ENCODE data around the gene TRPV2.
"Not testable (repeated sequence)": the region's sequence is repeated elsewhere in the genome, so short reads cannot be mapped to it uniquely, and the experiment has no call there.

TRPV2 gene

GRCh38 chr17:16386126-16386507, 29.3 kb upstream of the TRPV2 start:
- not testable (repeated sequence) for H2AFZ ChIP-seq (ENCODE audit: low read depth, low read length); H3K27me3 ChIP-seq (ENCODE audit: insufficient read depth, low read length); H3K4me1 ChIP-seq (ENCODE audit: insufficient read depth, low read length); H3K4me3 ChIP-seq (ENCODE audit: low read length)
- H3K9me3 ChIP-seq (ENCODE audit: low read length), result peaks cover 14% of the 10 kb centered on the region
- H3K36me3 ChIP-seq (ENCODE audit: insufficient read depth, low read length), result peaks cover 20% of the 10 kb centered on the region

GRCh38 chr17:16391451-16391850, 23.9 kb upstream of the TRPV2 start:
- H3K4me1 ChIP-seq (ENCODE audit: insufficient read depth, low read length), result no peaks in the 10 kb centered on the region
- H3K9me3 ChIP-seq (ENCODE audit: low read length), result no peaks in the 10 kb centered on the region
- no peak overlapping the region for H3K4me3 ChIP-seq (ENCODE audit: low read length)
- no peaks in the 10 kb centered on the region for H3K36me3 ChIP-seq (ENCODE audit: insufficient read depth, low read length)
- no peaks in the 10 kb centered on the region for H3K27me3 ChIP-seq (ENCODE audit: insufficient read depth, low read length)
- H2AFZ ChIP-seq (ENCODE audit: low read depth, low read length), result no peak overlapping the region

- not testable (repeated sequence) for H2AFZ ChIP-seq (ENCODE audit: low read depth, low read length); H3K9me3 ChIP-seq (ENCODE audit: low read length); H3K36me3 ChIP-seq (ENCODE audit: insufficient read depth, low read length); H3K4me3 ChIP-seq (ENCODE audit: low read length); H3K4me1 ChIP-seq (ENCODE audit: insufficient read depth, low read length); H3K27me3 ChIP-seq (ENCODE audit: insufficient read depth, low read length)
These were observed 22.9 kb upstream of the TRPV2 start for GRCh38 chr17:16392491-16392890.

GRCh38 chr17:16395887-16396286, 19.5 kb upstream of the TRPV2 start:
- H3K4me1 ChIP-seq (ENCODE audit: insufficient read depth, low read length); H2AFZ ChIP-seq (ENCODE audit: low read depth, low read length); H3K9me3 ChIP-seq (ENCODE audit: low read length); H3K4me3 ChIP-seq (ENCODE audit: low read length); H3K27me3 ChIP-seq (ENCODE audit: insufficient read depth, low read length); H3K36me3 ChIP-seq (ENCODE audit: insufficient read depth, low read length): not testable (repeated sequence)

GRCh38 chr17:16396693-16397092, 18.7 kb upstream of the TRPV2 start:
- not testable (repeated sequence) for H3K4me3 ChIP-seq (ENCODE audit: low read length); H3K36me3 ChIP-seq (ENCODE audit: insufficient read depth, low read length); H3K4me1 ChIP-seq (ENCODE audit: insufficient read depth, low read length); H2AFZ ChIP-seq (ENCODE audit: low read depth, low read length); H3K9me3 ChIP-seq (ENCODE audit: low read length); H3K27me3 ChIP-seq (ENCODE audit: insufficient read depth, low read length)

- no peak overlapping the region for H3K4me3 ChIP-seq (ENCODE audit: low read length)
- no peak overlapping the region for H2AFZ ChIP-seq (ENCODE audit: low read depth, low read length)
- no peaks in the 10 kb centered on the region for H3K9me3 ChIP-seq (ENCODE audit: low read length)
- H3K4me1 ChIP-seq (ENCODE audit: insufficient read depth, low read length), result no peaks in the 10 kb centered on the region
- H3K27me3 ChIP-seq (ENCODE audit: insufficient read depth, low read length), result no peaks in the 10 kb centered on the region
- H3K36me3 ChIP-seq (ENCODE audit: insufficient read depth, low read length), result no peaks in the 10 kb centered on the region
These were observed 16.8 kb upstream of the TRPV2 start for GRCh38 chr17:16398270-16399267.

- H3K36me3 ChIP-seq (ENCODE audit: insufficient read depth, low read length); H3K9me3 ChIP-seq (ENCODE audit: low read length); H3K4me3 ChIP-seq (ENCODE audit: low read length); H3K27me3 ChIP-seq (ENCODE audit: insufficient read depth, low read length); H2AFZ ChIP-seq (ENCODE audit: low read depth, low read length); H3K4me1 ChIP-seq (ENCODE audit: insufficient read depth, low read length): not testable (repeated sequence)
These were observed 11.5 kb upstream of the TRPV2 start for GRCh38 chr17:16403847-16404246.

- peak overlapping the region; percentile 40 for H3K4me3 ChIP-seq (ENCODE audit: low read length)
- peaks cover 2% of the 10 kb centered on the region for H3K27me3 ChIP-seq (ENCODE audit: insufficient read depth, low read length)
- H3K9me3 ChIP-seq (ENCODE audit: low read length), result no peaks in the 10 kb centered on the region
- peaks cover 2% of the 10 kb centered on the region for H3K4me1 ChIP-seq (ENCODE audit: insufficient read depth, low read length)
- peak overlapping the region; percentile 89 for H2AFZ ChIP-seq (ENCODE audit: low read depth, low read length)
- no peaks in the 10 kb centered on the region for H3K36me3 ChIP-seq (ENCODE audit: insufficient read depth, low read length)
These were observed 8.4 kb upstream of the TRPV2 start for GRCh38 chr17:16406742-16407674.

- Histone ChIP-seq H3K27me3 (ENCODE audit: insufficient read depth, low read length) (peaks cover 2% of the 10 kb centered on the region), H3K9me3 (ENCODE audit: low read length) (no peaks in the 10 kb centered on the region), H3K4me1 (ENCODE audit: insufficient read depth, low read length) (peaks cover 2% of the 10 kb centered on the region), H3K36me3 (ENCODE audit: insufficient read depth, low read length) (no peaks in the 10 kb centered on the region), H3K4me3 (ENCODE audit: low read length) (no peak overlapping the region), H2AFZ (ENCODE audit: low read depth, low read length) (no peak overlapping the region)
These were observed 7.3 kb upstream of the TRPV2 start for GRCh38 chr17:16407911-16408588.

- Histone ChIP-seq H3K36me3 (ENCODE audit: insufficient read depth, low read length) (no peaks in the 10 kb centered on the region), H3K4me1 (ENCODE audit: insufficient read depth, low read length) (no peaks in the 10 kb centered on the region), H3K9me3 (ENCODE audit: low read length) (no peaks in the 10 kb centered on the region), H3K4me3 (ENCODE audit: low read length) (no peak overlapping the region), H3K27me3 (ENCODE audit: insufficient read depth, low read length) (no peaks in the 10 kb centered on the region), H2AFZ (ENCODE audit: low read depth, low read length) (no peak overlapping the region)
These were observed 2.0 kb downstream of the TRPV2 start for GRCh38 chr17:16417399-16417798.

GRCh38 chr17:16417896-16418684, 2.7 kb downstream of the TRPV2 start:
- H3K9me3 ChIP-seq (ENCODE audit: low read length), result no peaks in the 10 kb centered on the region
- no peaks in the 10 kb centered on the region for H3K4me1 ChIP-seq (ENCODE audit: insufficient read depth, low read length)
- no peaks in the 10 kb centered on the region for H3K27me3 ChIP-seq (ENCODE audit: insufficient read depth, low read length)

GRCh38 chr17:16418685-16419068, 3.3 kb downstream of the TRPV2 start:
- Histone ChIP-seq H3K36me3 (ENCODE audit: insufficient read depth, low read length) (no peaks in the 10 kb centered on the region), H3K4me1 (ENCODE audit: insufficient read depth, low read length) (no peaks in the 10 kb centered on the region), H3K27me3 (ENCODE audit: insufficient read depth, low read length) (no peaks in the 10 kb centered on the region), H3K9me3 (ENCODE audit: low read length) (no peaks in the 10 kb centered on the region), H3K4me3 (ENCODE audit: low read length) (no peak overlapping the region), H2AFZ (ENCODE audit: low read depth, low read length) (no peak overlapping the region)

More at GRCh38 chr17:16417896-16418684, 2.7 kb downstream of the TRPV2 start:
- Histone ChIP-seq H2AFZ (ENCODE audit: low read depth, low read length) (no peak overlapping the region), H3K4me3 (ENCODE audit: low read length) (no peak overlapping the region), H3K36me3 (ENCODE audit: insufficient read depth, low read length) (no peaks in the 10 kb centered on the region)

Data from neuron (in vitro differentiated cells).